Measurements from ENCODE around the gene KLF15. TPM values are rescaled to one million over a fixed set of nuclear protein-coding genes. Genes with fewer than 3 reads are reported as not detected.

The KLF15 gene
- polyA plus RNA-seq, 1 donor (not counting 4 experiments of a cell fraction or from before 2014, with no cell fraction given): 0.03 TPM

GRCh38 chr3:126344380-126345041 is 12.7 kb downstream of the KLF15 start:
- no peak overlapping the region for H3K4me2 ChIP-seq (ENCODE audit: control insufficient read depth, extremely low read depth, insufficient read depth, low read depth, low read length)
- peaks cover 5% of the 10 kb centered on the region for H3K27me3 ChIP-seq (ENCODE audit: control insufficient read depth, extremely low read depth, insufficient read depth, low read length)
- no peaks in the 10 kb centered on the region for H3K79me2 ChIP-seq (ENCODE audit: control insufficient read depth, insufficient read depth, low read length)
- FAIRE-seq: no peak
- H3K9me3 ChIP-seq (ENCODE audit: control insufficient read depth, low read depth, low read length): no peaks in the 10 kb centered on the region
- no peaks in the 10 kb centered on the region for H3K36me3 ChIP-seq (ENCODE audit: control insufficient read depth in 2 of 2, extremely low read depth in 1 of 2, insufficient read depth in 2 of 2, low read length in 2 of 2)
- H3K27ac ChIP-seq (ENCODE audit: control insufficient read depth, insufficient read depth, low read length): no peak overlapping the region
- no peaks in the 10 kb centered on the region for H3K4me1 ChIP-seq (ENCODE audit: control insufficient read depth, extremely low read depth, insufficient read depth, low read length)
- H3K9ac ChIP-seq (ENCODE audit: control insufficient read depth, extremely low read depth, insufficient read depth, low read length): no peak overlapping the region
- DNase-seq (ENCODE audit: low read depth, low spot score): no peak
- TF ChIP-seq CTCF (optimal IDR thresholded peaks at IDR 0.05 in 1 of 3, IDR thresholded peaks at IDR 0.05 in 1 of 3, conservative IDR thresholded peaks at IDR 0.05 in 1 of 3; ENCODE audit: extremely low read depth in 1 of 3, insufficient read depth in 2 of 3, low read length in 3 of 3) (no peak), EZH2 (IDR thresholded peaks at IDR 0.05; ENCODE audit: low read length) (no peak)
- no peaks in the 10 kb centered on the region for H4K20me1 ChIP-seq (ENCODE audit: control insufficient read depth, extremely low read depth, insufficient read depth, low read length)
- dilution Hi-C loops (cut with MboI; ENCODE audit: extremely low pct_ligation_motif_present, low sequenced_read_pairs): no loop called here
- no peak overlapping the region for H2AFZ ChIP-seq (ENCODE audit: control insufficient read depth, low read length)
- H3K9me1 ChIP-seq (ENCODE audit: control insufficient read depth, extremely low read depth, insufficient read depth, low read length): no peaks in the 10 kb centered on the region
- no peak overlapping the region for H3K4me3 ChIP-seq (ENCODE audit: control insufficient read depth in 2 of 3, extremely low read depth in 1 of 3, insufficient read depth in 2 of 3, low read depth in 1 of 3, low read length in 3 of 3)

GRCh38 chr3:126343649-126344035 is 13.6 kb downstream of the KLF15 start:
- H3K4me1 ChIP-seq (ENCODE audit: control insufficient read depth, extremely low read depth, insufficient read depth, low read length): no peaks in the 10 kb centered on the region
- H3K36me3 ChIP-seq (ENCODE audit: control insufficient read depth in 2 of 2, extremely low read depth in 1 of 2, insufficient read depth in 2 of 2, low read length in 2 of 2): no peaks in the 10 kb centered on the region
- H3K4me2 ChIP-seq (ENCODE audit: control insufficient read depth, extremely low read depth, insufficient read depth, low read depth, low read length): no peak overlapping the region
- H3K27ac ChIP-seq (ENCODE audit: control insufficient read depth, insufficient read depth, low read length): no peak overlapping the region
- no peaks in the 10 kb centered on the region for H4K20me1 ChIP-seq (ENCODE audit: control insufficient read depth, extremely low read depth, insufficient read depth, low read length)
- no peak overlapping the region for H3K9ac ChIP-seq (ENCODE audit: control insufficient read depth, extremely low read depth, insufficient read depth, low read length)
- FAIRE-seq: no peak
- H3K79me2 ChIP-seq (ENCODE audit: control insufficient read depth, insufficient read depth, low read length): no peaks in the 10 kb centered on the region
- dilution Hi-C loops (cut with MboI; ENCODE audit: extremely low pct_ligation_motif_present, low sequenced_read_pairs): no loop called here
- no peaks in the 10 kb centered on the region for H3K9me1 ChIP-seq (ENCODE audit: control insufficient read depth, extremely low read depth, insufficient read depth, low read length)
- peaks cover 13% of the 10 kb centered on the region for H3K27me3 ChIP-seq (ENCODE audit: control insufficient read depth, extremely low read depth, insufficient read depth, low read length)
- no peak overlapping the region for H2AFZ ChIP-seq (ENCODE audit: control insufficient read depth, low read length)
- no peak for TF ChIP-seq CTCF (optimal IDR thresholded peaks at IDR 0.05 in 1 of 3, IDR thresholded peaks at IDR 0.05 in 1 of 3, conservative IDR thresholded peaks at IDR 0.05 in 1 of 3; ENCODE audit: extremely low read depth in 1 of 3, insufficient read depth in 2 of 3, low read length in 3 of 3)
- no peak for TF ChIP-seq EZH2 (IDR thresholded peaks at IDR 0.05; ENCODE audit: low read length)
- no peaks in the 10 kb centered on the region for H3K9me3 ChIP-seq (ENCODE audit: control insufficient read depth, low read depth, low read length)
- no peak for DNase-seq (ENCODE audit: low read depth, low spot score)
- H3K4me3 ChIP-seq (ENCODE audit: control insufficient read depth in 2 of 3, extremely low read depth in 1 of 3, insufficient read depth in 2 of 3, low read depth in 1 of 3, low read length in 3 of 3): no peak overlapping the region
